ENCODE measurements around the gene AGTRAP. TPM values are rescaled to one million over a fixed set of nuclear protein-coding genes. Genes with fewer than 3 reads are reported as not detected.
A peak's percentile ranks its signal among the peaks of the same experiment; 100 is the strongest.

The AGTRAP gene
- total and polyA plus RNA-seq, 9 of the 15 experiments (the other 6 are each of a cell fraction or from before 2014, with no cell fraction given), result 26.8 to 105 (median 57.5) TPM

DNA sequence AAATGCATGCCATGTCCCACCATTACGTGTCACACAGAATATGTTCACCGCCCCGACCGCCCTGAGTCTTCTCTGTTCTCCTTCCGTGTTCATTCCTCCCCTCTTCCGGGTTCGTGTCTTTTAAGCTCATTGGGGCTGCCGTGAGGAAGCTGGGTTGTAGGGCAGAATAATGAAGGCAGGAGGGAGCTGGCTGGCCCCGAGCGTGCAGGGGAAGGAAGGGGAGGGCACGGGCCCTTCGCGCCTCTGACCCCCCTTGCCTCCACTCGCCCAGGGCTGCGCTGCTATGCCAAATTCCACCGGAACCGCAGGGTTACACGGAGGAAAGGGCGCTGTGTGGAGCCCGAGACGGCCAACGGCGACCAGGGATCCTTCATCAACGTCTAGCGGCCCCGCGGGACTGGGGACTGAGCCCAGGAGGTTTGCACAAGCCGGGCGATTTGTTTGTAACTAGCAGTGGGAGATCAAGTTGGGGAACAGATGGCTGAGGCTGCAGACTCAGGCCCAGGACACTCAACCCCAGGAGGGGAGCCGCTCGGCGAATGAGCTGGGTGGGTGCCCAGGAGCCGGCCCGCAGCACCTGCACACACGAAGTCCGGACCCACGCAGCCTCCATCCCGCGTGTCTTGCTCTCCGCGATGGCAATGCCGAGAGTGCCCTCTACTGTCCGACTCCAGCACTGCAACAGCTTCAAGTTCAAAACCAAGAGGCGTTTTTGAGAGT, 16.5 kb upstream of the AGTRAP start (continued):
- TF ChIP-seq, protein P1, sequence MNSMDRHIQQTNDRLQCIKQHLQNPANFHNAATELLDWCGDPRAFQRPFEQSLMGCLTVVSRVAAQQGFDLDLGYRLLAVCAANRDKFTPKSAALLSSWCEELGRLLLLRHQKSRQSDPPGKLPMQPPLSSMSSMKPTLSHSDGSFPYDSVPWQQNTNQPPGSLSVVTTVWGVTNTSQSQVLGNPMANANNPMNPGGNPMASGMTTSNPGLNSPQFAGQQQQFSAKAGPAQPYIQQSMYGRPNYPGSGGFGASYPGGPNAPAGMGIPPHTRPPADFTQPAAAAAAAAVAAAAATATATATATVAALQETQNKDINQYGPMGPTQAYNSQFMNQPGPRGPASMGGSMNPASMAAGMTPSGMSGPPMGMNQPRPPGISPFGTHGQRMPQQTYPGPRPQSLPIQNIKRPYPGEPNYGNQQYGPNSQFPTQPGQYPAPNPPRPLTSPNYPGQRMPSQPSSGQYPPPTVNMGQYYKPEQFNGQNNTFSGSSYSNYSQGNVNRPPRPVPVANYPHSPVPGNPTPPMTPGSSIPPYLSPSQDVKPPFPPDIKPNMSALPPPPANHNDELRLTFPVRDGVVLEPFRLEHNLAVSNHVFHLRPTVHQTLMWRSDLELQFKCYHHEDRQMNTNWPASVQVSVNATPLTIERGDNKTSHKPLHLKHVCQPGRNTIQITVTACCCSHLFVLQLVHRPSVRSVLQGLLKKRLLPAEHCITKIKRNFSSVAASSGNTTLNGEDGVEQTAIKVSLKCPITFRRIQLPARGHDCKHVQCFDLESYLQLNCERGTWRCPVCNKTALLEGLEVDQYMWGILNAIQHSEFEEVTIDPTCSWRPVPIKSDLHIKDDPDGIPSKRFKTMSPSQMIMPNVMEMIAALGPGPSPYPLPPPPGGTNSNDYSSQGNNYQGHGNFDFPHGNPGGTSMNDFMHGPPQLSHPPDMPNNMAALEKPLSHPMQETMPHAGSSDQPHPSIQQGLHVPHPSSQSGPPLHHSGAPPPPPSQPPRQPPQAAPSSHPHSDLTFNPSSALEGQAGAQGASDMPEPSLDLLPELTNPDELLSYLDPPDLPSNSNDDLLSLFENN (IDR thresholded peaks at IDR 0.05; ENCODE audit: low read depth in 2 of 2, low read length in 2 of 2), result peak in 1 of 2 experiments; percentile 32; a peak in 1 of 4 replicates
- TF ChIP-seq BRD9 (IDR thresholded peaks at IDR 0.05; ENCODE audit: low read depth, partially characterized antibody), result peak; percentile 90
- TF ChIP-seq DACH1 (IDR thresholded peaks at IDR 0.05; ENCODE audit: partially characterized antibody), result no peak
- TF ChIP-seq HNRNPLL (IDR thresholded peaks at IDR 0.05; ENCODE audit: low read depth, low read length, poor library complexity, severe bottlenecking), result no peak
- no peak for TF ChIP-seq ZNF239 (CRISPR knock-in tag; IDR thresholded peaks at IDR 0.05)
- TF ChIP-seq NBN (IDR thresholded peaks at IDR 0.05; ENCODE audit: low read depth), result peak; percentile 63; the same call in 1 of the 2 replicates
- no peak for TF ChIP-seq GABPA (tag; conservative IDR thresholded peaks at IDR 0.05; ENCODE audit: low read depth)
- no peak for TF ChIP-seq SIN3A (IDR thresholded peaks at IDR 0.05; ENCODE audit: borderline replicate concordance in 2 of 2, control insufficient read depth in 1 of 2, low read depth in 2 of 2, low read length in 2 of 2)
- TF ChIP-seq, protein P2, sequence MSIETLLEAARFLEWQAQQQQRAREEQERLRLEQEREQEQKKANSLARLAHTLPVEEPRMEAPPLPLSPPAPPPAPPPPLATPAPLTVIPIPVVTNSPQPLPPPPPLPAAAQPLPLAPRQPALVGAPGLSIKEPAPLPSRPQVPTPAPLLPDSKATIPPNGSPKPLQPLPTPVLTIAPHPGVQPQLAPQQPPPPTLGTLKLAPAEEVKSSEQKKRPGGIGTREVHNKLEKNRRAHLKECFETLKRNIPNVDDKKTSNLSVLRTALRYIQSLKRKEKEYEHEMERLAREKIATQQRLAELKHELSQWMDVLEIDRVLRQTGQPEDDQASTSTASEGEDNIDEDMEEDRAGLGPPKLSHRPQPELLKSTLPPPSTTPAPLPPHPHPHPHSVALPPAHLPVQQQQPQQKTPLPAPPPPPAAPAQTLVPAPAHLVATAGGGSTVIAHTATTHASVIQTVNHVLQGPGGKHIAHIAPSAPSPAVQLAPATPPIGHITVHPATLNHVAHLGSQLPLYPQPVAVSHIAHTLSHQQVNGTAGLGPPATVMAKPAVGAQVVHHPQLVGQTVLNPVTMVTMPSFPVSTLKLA (conservative IDR thresholded peaks at IDR 0.05), result peak in 1 of 2 experiments; percentile 58; a peak in 1 of 4 replicates
- TF ChIP-seq NCOR1 (IDR thresholded peaks at IDR 0.05), result no peak
- peak; percentile 64; the same call in 1 of the 2 replicates for TF ChIP-seq ZBTB1 (CRISPR knock-in tag; IDR thresholded peaks at IDR 0.05; ENCODE audit: borderline replicate concordance, low read depth)
- TF ChIP-seq, protein P3, sequence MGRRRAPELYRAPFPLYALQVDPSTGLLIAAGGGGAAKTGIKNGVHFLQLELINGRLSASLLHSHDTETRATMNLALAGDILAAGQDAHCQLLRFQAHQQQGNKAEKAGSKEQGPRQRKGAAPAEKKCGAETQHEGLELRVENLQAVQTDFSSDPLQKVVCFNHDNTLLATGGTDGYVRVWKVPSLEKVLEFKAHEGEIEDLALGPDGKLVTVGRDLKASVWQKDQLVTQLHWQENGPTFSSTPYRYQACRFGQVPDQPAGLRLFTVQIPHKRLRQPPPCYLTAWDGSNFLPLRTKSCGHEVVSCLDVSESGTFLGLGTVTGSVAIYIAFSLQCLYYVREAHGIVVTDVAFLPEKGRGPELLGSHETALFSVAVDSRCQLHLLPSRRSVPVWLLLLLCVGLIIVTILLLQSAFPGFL (CRISPR knock-in tag; IDR thresholded peaks at IDR 0.05), result peak; percentile 46; the same call in 1 of the 2 replicates
- TF ChIP-seq GABPB1 (CRISPR knock-in tag; IDR thresholded peaks at IDR 0.05), result peak; percentile 71
- no peak for TF ChIP-seq ZNF445 (CRISPR knock-in tag; IDR thresholded peaks at IDR 0.05; ENCODE audit: low read depth)
- TF ChIP-seq ZNF707 (CRISPR knock-in tag; conservative IDR thresholded peaks at IDR 0.05), result no peak
- no peak for TF ChIP-seq NFE2 (IDR thresholded peaks at IDR 0.05; ENCODE audit: low read depth)
- TF ChIP-seq, protein P4, sequence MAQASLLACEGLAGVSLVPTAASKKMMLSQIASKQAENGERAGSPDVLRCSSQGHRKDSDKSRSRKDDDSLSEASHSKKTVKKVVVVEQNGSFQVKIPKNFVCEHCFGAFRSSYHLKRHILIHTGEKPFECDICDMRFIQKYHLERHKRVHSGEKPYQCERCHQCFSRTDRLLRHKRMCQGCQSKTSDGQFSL (CRISPR knock-in tag; IDR thresholded peaks at IDR 0.05), result peak; percentile 17; the same call in 1 of the 2 replicates
- TF ChIP-seq, protein P4 (tag; IDR thresholded peaks at IDR 0.05), result no peak
- TF ChIP-seq ZNF583 (CRISPR knock-in tag; IDR thresholded peaks at IDR 0.05), result no peak
- TF ChIP-seq FOXK1 (CRISPR knock-in tag; IDR thresholded peaks at IDR 0.05; ENCODE audit: borderline replicate concordance), result peak; percentile 72; the same call in 1 of the 2 replicates
- no peak for TF ChIP-seq TFAM (CRISPR knock-in tag; conservative IDR thresholded peaks at IDR 0.05)
